ENCODE measurements around the gene GPRC5C.

GRCh38 chr17:74442670-74443515 lies 11.0 kb downstream of the GPRC5C start:
- TF ChIP-seq CTCF (IDR thresholded peaks at IDR 0.05; ENCODE audit: low read depth, low read length), result no peak
- no peak for TF ChIP-seq MYC (IDR thresholded peaks at IDR 0.05; ENCODE audit: low read depth, low read length)

Measured in NB4 (cell line).